ENCODE measurements around the gene HIBADH. TPM values are rescaled to one million over a fixed set of nuclear protein-coding genes. Genes with fewer than 3 reads are reported as not detected.

Gene HIBADH
- total and polyA plus RNA-seq, 10 of the 15 experiments (the other 5 are each of a cell fraction or from before 2014, with no cell fraction given): 8.7 to 36.1 (median 18.6) TPM

GRCh38 chr7:27549606-27550005 lies 113.1 kb downstream of the HIBADH start (continued):
- no peak for TF ChIP-seq ZNF687 (IDR thresholded peaks at IDR 0.05)

GRCh38 chr7:27548304-27548703 lies 114.4 kb downstream of the HIBADH start:
- Histone ChIP-seq H3K4me3 (no peak overlapping the region), H3K27me3 (replicated peaks in 1 of 2; ENCODE audit: control insufficient read depth in 2 of 2, insufficient read depth in 2 of 2, low read length in 1 of 2) (no peaks in the 10 kb centered on the region), H3K9me3 (replicated peaks; ENCODE audit: control insufficient read depth, insufficient read depth, low read length) (no peaks in the 10 kb centered on the region), H4K20me1 (ENCODE audit: control insufficient read depth, insufficient read depth) (no peaks in the 10 kb centered on the region), H3K4me1 (ENCODE audit: control insufficient read depth, insufficient read depth, low read length) (no peaks in the 10 kb centered on the region), H3K36me3 (ENCODE audit: control insufficient read depth in 2 of 2, insufficient read depth in 2 of 2, low read length in 1 of 2) (no peaks in the 10 kb centered on the region), H3K9ac (ENCODE audit: control insufficient read depth, insufficient read depth, low read length) (no peak overlapping the region), H3K79me2 (ENCODE audit: control insufficient read depth, insufficient read depth, low read length) (no peaks in the 10 kb centered on the region), H3K4me2 (ENCODE audit: control insufficient read depth, insufficient read depth) (no peak overlapping the region), H3K27ac (ENCODE audit: control insufficient read depth, insufficient read depth) (no peak overlapping the region), H2AFZ (ENCODE audit: control insufficient read depth, low read depth, low read length) (no peak overlapping the region)
- DNase-seq (ENCODE audit: low read depth, low spot score) (no peak), FAIRE-seq (no peak), ATAC-seq (no peak)
- RAD21 ChIA-PET (ENCODE audit: unreplicated experiment): no interaction called here
- in situ Hi-C loops (cut with MboI): no loop called here
- intact Hi-C loops (cut with micrococcal nuclease; ENCODE audit: unreplicated experiment): no loop called here
- POLR2A ChIA-PET: no interaction called here
- CTCF ChIA-PET: interaction anchor here (0.5 kb wide), 1 partner anchor 340 kb away, joined by 3 read pairs; no protein-coding TSS in a partner anchor
- whole genome bisulfite sequencing (ENCODE audit: insufficient coverage, insufficient replicate concordance, low lambda C conversion rate, missing lambda C conversion rate): 94% methylated on average over 1 of the region's 1 CpG
- SMC1A ChIA-PET (ENCODE audit: uncharacterized antibody, unreplicated experiment): no interaction called here
- no TSS peak for BruUV-seq (replicated peaks)
- TF ChIP-seq USF2 (IDR thresholded peaks at IDR 0.05; ENCODE audit: borderline replicate concordance, low read depth, low read length) (no peak), ETV6 (conservative IDR thresholded peaks at IDR 0.05 in 1 of 2, IDR thresholded peaks at IDR 0.05 in 1 of 2; ENCODE audit: borderline replicate concordance in 1 of 2, low read depth in 1 of 2) (no peak), GABPA (IDR thresholded peaks at IDR 0.05; ENCODE audit: low read depth) (no peak), JUNB (IDR thresholded peaks at IDR 0.05) (no peak), RAD51 (IDR thresholded peaks at IDR 0.05) (no peak), CEBPB (IDR thresholded peaks at IDR 0.05; ENCODE audit: borderline replicate concordance in 1 of 2, low read depth in 2 of 2, low read length in 2 of 2) (no peak), TAF1 (IDR thresholded peaks at IDR 0.05; ENCODE audit: borderline replicate concordance, low read depth, low read length) (no peak), SKIL (IDR thresholded peaks at IDR 0.05; ENCODE audit: low read depth, poor library complexity, severe bottlenecking) (no peak), NR2C1 (IDR thresholded peaks at IDR 0.05) (no peak), ZBED1 (IDR thresholded peaks at IDR 0.05; ENCODE audit: borderline replicate concordance) (no peak), SP1 (IDR thresholded peaks at IDR 0.05; ENCODE audit: low read depth, low read length) (no peak), ATF2 (IDR thresholded peaks at IDR 0.05; ENCODE audit: low read length) (no peak), MTA3 (IDR thresholded peaks at IDR 0.05; ENCODE audit: borderline replicate concordance, low read length) (no peak), CHD2 (IDR thresholded peaks at IDR 0.05; ENCODE audit: borderline replicate concordance, low read depth, low read length) (no peak), ZNF24 (IDR thresholded peaks at IDR 0.05) (no peak)
